Smooth muscle cell of the brain vasculature (primary cell): ENCODE measurements around the gene GRWD1.

Experiments
- DNase-seq: peaks from one replicate; pipeline ENCODE4 v3.0.0-alpha.2; 2012; ENCODE audit warnings: low read depth, low spot score

The GRWD1 gene

DNA sequence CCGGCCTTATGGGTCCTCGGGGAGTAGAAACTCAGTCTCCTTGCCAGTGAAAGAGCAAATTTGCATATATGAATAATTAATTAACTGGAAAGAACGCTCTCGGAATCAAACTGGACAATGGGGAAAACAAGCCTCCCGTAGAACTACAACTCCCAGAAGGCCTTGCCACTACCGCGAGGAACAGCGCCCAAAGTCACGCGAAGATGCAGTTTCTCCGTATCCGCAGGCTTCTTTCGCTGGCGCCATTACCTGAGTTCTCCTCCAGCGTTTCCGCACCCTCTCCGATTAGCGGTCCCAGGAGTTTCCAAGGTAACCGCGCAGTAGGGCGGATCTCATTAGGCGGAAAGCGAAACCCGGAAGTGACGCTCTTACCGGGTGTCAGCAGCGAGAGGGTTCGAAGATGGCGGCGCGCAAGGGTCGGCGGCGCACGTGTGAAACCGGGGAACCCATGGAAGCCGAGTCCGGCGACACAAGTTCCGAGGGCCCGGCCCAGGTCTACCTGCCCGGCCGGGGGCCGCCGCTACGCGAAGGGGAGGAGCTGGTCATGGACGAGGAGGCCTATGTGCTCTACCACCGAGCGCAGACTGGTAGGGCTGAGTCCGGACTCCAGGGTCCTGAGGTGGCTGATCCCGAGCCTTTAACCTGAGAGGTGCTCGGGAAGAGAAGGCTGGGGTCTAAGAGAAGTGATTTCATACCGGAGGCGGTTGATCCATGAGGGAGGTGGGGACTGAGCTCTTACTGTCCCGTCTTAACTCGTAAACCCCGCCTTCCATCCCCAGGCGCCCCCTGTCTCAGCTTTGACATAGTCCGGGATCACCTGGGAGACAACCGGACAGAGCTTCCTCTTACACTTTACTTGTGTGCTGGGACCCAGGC is at the start of gene GRWD1:
Gene GRWD1, plus strand, starts transcription at position 378 of the 876 bp plus-strand sequence. Its CDS starts 23 bp downstream, at position 401.
- peak; percentile 65 for DNase-seq

- DNase-seq: no peak
These were observed 49.6 kb upstream of the GRWD1 start for GRCh38 chr19:48396016-48396823.

DNA sequence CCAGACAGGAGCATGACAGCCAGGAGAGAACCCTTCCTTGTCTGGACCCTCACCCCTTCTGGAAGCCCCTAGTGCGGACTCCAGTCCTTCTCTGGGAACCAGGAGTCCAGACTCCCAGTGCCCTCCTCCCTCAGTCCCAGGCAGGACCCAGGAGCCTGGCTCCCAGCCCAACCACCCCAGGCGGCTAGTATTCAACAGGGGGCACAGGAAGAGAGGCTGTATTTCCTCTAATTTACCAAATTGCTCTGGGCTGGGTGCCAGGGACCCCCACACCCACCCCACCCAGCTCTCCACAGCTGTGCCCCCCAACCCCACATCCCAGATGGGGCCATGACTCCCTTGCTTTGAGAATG is 49.0 kb upstream of the GRWD1 start:
- no peak for DNase-seq

DNA sequence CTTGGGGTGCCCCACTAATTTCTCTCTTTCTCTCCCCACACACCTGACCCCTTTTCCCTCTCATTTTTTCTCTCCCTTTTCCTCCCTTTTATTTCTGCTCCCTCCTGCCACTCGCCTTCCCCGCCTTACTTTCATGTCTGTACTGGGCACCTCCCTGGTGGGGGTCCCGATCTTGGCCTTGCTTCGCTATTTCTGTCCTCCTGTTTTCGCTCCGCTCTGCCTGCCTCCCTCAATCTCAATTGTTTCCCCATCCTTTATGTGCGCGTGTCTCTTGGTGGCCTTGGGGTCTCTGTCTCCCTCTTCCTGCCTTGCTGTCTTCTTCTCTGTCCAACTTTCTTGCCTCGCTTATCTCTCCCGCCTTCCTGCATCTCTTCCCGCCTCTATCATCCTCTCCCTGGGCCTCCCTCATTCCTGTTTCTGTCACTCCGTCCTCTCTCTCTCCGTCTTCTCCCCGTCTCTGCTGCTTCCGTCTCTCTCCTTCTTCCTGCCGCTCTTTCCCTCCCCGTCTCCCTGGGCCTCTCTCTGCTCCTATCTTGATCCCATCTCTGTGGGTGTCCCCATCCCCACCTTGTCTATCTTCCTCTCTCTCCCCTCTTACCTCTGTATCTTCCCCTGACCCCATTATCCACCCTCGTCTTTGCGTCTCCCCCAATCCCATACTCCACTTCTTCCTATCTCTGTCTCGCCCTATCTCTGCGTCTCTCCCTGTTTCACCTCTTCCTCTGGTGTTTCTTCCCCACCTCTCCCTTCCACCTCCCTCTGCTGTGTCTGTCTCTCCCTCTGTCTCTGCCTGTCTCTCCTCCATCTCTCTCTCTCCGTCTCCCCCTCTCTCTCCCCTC is 48.3 kb upstream of the GRWD1 start:
- no peak for DNase-seq

DNA sequence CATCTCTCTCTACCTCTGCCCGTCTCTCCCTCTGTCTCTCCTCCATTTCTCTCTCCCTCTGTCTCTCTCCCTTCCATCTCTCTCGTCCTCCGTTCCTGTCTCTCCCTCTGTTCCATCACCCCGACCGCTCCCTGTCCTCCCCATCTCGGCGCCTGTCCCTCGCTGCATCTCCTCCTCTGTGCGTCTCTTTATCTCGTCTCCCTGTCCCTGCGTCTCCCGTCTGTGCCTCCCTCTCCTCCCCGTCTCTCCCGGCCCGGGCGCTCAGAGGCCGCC is 47.7 kb upstream of the GRWD1 start:
- no peak for DNase-seq

DNA sequence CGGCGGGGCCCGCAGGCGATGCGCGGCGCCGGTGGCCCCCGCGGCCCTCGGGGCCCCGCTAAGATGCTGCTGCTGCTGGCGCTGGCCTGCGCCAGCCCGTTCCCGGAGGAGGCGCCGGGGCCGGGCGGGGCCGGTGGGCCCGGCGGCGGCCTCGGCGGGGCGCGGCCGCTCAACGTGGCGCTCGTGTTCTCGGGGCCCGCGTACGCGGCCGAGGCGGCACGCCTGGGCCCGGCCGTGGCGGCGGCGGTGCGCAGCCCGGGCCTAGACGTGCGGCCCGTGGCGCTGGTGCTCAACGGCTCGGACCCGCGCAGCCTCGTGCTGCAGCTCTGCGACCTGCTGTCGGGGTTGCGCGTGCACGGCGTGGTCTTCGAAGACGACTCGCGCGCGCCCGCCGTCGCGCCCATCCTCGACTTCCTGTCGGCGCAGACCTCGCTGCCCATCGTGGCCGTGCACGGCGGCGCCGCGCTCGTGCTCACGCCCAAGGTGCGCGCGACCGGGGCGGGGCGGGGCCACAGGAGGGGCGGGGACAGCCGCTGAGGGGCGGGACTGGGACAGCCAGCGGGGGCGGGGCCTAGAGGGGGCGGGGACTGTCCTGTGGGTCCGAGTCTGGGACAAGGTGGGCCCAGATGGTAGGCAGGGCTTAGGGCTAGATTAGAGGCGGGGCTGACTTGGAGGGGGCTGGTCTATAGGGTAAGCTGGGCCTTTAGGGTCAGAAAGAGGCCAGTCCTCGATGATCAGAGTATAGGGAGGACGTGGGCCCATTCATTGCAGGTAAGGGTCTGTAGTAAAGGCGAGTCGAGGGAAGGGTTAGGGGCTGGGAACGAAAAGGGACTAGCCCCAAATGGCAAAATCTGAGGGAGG is 47.2 kb upstream of the GRWD1 start:
- DNase-seq: peak; percentile 71

- no peak for DNase-seq
These were observed 45.6 kb upstream of the GRWD1 start for GRCh38 chr19:48400018-48400742.

- DNase-seq: no peak
These were observed 44.5 kb upstream of the GRWD1 start for GRCh38 chr19:48401287-48401686.

DNA sequence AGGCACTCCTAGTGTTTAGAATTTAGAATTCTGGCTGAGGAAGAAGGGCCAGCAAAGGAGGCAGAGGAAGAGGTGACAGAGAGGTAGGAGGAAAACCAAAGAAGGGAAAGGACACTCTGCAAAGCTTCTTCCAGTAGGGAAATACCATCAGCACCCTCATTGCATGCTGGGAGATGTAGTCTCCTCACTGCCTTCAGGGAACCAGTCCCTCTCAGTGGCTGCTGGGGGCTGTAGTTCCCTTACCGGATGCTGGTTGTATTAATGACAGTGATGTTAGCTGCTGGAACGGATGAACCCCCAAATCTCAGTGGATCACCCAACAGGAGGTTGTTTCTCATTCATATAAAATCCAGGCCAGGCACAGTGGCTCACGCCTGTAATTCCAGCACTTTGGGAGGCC is 42.2 kb upstream of the GRWD1 start:
- no peak for DNase-seq

GRCh38 chr19:48405010-48405659 is 40.6 kb upstream of the GRWD1 start:
- DNase-seq: no peak

DNA sequence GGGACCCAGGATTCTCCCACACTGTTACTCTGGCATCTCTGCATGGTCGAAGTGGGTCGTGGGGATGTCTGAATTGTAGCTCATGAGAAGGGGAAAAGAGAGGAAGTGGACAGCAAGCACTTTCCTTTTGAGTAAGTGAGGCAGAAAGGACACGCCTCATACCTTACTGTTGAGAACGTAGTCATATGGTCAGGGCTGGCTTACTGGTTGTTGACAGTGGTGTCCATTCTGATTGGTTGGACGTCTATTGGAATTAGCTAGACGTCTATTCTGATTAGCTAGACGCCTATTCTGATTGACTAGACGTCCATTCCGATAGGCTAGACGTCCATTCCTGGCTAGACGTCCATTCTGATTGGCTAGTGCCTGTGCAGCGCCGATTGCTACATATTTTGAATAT is 39.9 kb upstream of the GRWD1 start:
- DNase-seq: no peak

DNA sequence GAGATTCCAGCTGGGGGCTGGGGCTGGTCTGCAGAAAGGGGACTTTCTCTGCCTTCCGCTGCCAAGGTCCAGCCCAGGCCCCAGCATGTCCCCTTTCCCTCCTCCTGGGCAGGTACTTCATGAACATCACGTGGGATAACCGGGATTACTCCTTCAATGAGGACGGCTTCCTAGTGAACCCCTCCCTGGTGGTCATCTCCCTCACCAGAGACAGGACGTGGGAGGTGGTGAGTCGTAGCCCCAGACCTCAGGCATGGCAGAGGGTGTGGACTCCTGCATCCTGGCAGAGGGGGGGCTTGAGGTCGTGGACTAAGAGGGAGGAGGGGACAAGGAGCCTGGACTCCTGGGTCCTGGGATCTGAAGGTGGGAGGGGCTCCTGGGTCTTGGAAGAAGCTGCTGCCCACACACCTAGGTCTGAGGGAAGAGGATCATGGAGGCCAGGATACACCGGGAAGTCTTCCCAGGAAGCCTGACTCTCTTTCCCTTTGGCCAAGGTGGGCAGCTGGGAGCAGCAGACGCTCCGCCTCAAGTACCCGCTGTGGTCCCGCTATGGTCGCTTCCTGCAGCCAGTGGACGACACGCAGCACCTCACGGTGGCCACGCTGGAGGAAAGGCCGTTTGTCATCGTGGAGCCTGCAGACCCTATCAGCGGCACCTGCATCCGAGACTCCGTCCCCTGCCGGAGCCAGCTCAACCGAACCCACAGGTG is 31.8 kb upstream of the GRWD1 start:
- DNase-seq: no peak

DNA sequence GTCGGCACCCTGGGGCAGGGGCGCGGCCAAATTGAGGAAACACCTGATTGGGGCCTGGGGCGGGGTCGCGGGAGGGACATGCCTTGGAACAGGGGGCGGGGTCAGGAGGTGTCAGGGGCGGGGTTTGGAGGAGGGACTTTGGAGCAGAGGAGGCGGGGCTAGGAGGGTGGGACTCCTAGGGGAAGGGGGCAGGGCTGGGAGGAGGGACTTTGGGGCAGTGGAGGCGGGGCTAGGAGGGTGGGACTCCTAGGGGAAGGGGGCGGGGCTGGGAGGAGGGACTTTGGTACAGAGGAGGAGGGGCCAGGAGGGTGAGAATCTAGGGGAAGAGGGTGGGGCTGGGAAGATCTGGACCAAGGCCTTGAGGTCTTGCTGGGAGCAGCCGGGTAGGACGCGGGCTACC is 30.4 kb upstream of the GRWD1 start:
- DNase-seq: no peak

- no peak for DNase-seq
These were observed 30.0 kb upstream of the GRWD1 start for GRCh38 chr19:48415806-48416221.

- DNase-seq: no peak
These were observed 28.4 kb upstream of the GRWD1 start for GRCh38 chr19:48417421-48417820.

- no peak for DNase-seq
These were observed 27.3 kb upstream of the GRWD1 start for GRCh38 chr19:48418317-48419064.

- no peak for DNase-seq
These were observed 26.4 kb upstream of the GRWD1 start for GRCh38 chr19:48419158-48419920.

DNA sequence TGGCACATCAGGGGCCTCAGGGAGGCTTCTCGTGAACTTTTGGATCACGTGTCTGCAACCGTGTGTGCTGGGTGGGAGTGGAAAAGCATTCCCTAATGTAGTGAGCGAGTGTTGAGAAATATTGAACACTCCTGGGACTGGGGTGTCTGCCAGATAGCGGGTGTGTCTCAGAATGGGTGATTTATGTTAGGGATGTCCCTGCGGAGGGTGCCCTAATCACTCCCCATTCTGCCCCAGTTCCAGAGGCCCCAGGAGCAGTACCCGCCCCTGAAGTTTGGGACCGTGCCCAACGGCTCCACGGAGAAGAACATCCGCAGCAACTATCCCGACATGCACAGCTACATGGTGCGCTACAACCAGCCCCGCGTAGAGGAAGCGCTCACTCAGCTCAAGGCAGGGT is 24.2 kb upstream of the GRWD1 start:
- no peak for DNase-seq
